Measurements from ENCODE around the gene KCNJ8. TPM values are rescaled to one million over a fixed set of nuclear protein-coding genes. Genes with fewer than 3 reads are reported as not detected.

Gene KCNJ8
- total RNA-seq, 1 donor from 2014 or later = not detected

- no peak for DNase-seq (ENCODE audit: low read depth, low spot score)
Measured at GRCh38 chr12:21715386-21715785, 59.1 kb downstream of the KCNJ8 start.

Other genes with a start within 250 kb of the KCNJ8 start
- 0.07 TPM in 1 of 2 replicates, not detected in the other for gene SPX, start 248.4 kb downstream of the KCNJ8 start, total RNA-seq
- gene GYS2, start 169.9 kb downstream of the KCNJ8 start, total RNA-seq = not detected in 2 replicates
- gene LDHB, start 116.9 kb downstream of the KCNJ8 start, total RNA-seq = 818 and 900 TPM in 2 replicates
- gene ABCC9, start 166.7 kb upstream of the KCNJ8 start, total RNA-seq = under 0.01 TPM in 1 of 2 replicates, not detected in the other

All from pulmonary artery endothelial cell (primary cell).